ENCODE measurements around the gene WNT7A.

DNA sequence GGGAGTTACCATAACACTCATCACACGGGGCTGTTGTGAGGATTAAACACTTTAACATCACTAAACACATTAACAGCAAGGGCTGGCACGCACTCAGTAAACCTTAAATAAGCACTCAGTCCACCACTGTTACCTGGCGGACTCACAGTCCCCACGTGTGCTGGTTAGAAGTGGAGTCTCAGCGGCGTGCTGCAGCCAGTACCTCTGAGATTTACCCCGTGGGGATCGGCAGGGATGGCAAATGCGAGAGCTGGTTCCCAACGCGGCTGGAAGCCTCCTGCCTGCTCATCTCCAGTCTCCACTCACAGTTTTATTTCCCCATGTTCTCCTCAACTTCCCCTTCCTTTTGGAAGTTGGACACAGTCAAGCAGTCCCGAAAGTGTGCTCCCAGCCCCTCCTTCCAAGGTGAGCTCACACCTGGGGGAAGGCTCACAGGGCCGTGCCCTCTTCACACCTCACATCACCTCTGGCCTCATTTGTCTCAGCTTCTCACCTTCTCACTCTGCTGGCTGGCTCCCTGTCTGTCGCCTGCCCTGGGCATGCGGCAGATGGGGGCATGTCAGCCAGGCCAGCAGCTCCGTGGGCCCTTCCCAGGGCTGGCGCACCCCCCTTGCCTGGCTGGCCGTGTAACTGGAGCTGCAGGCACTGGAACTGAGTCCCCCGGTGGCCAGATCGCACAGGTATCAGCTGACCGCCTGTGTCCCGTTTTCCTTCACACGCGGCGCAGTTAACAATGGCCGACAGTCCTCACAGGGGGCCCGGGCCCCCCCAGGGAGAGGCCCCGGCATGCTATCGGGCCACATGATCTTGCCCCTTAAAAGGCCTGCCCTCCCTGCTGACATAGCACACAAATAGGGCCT, 87.1 kb downstream of the WNT7A start:
- TF ChIP-seq MXI1 (IDR thresholded peaks at IDR 0.05; ENCODE audit: low read depth, low read length) (no peak), POLR2AphosphoS5 (IDR thresholded peaks at IDR 0.05; ENCODE audit: low read depth, low read length) (no peak), CTCF (IDR thresholded peaks at IDR 0.05) (no peak), GATA2 (CRISPR knock-in tag; IDR thresholded peaks at IDR 0.05) (no peak), EZH2phosphoT487 (IDR thresholded peaks at IDR 0.05; ENCODE audit: borderline replicate concordance, low read depth) (no peak)

All from SK-N-SH (cell line).